ENCODE results near the gene EXOC6B. TPM values are rescaled to one million over a fixed set of nuclear protein-coding genes. Genes with fewer than 3 reads are reported as not detected.

Gene EXOC6B
- total RNA-seq, 3 donors from 2014 or later = 32.2 to 49.2 (median 37.0) TPM

GRCh38 chr2:72332720-72333119 lies 493.1 kb downstream of the EXOC6B start:
- H3K27ac ChIP-seq = no peak overlapping the region
- intact Hi-C loops (cut with DNase I; ENCODE audit: low total_unique reads) = no loop called here
- no peak overlapping the region for H3K4me3 ChIP-seq
- H3K27me3 ChIP-seq = no peaks in the 10 kb centered on the region
- TF ChIP-seq POLR2AphosphoS5 (IDR thresholded peaks at IDR 0.05) = no peak
- no peak for TF ChIP-seq POLR2A (IDR thresholded peaks at IDR 0.05)
- no peak for TF ChIP-seq CTCF (IDR thresholded peaks at IDR 0.05)
- H3K36me3 ChIP-seq = no peaks in the 10 kb centered on the region
- no peaks in the 10 kb centered on the region for H3K9me3 ChIP-seq
- DNase-seq (ENCODE audit: low spot score in 2 of 2) = no peak
- no peaks in the 10 kb centered on the region for H3K4me1 ChIP-seq

DNA sequence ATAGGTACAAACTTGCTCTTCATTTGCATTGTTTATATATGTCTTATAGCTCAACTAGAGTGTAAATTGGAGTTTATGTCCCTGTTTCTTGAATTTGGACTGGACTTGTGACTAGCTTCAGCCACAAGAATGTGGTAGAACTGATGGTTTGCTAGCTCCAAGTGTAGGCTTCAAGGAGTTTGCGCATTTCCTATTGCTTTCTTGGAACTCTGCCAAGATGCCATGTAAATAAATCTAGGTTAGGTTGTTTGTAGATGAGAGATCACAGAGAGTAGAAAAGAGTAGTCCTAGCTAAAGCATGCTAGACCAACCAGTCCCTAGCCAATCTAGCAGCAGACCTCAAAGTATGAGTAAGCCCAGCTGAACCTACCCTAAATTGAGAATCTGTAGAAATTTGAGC lies 495.2 kb downstream of the EXOC6B start:
- Histone ChIP-seq H3K4me3 (no peak overlapping the region), H3K9me3 (no peaks in the 10 kb centered on the region), H3K36me3 (no peaks in the 10 kb centered on the region), H3K4me1 (no peaks in the 10 kb centered on the region), H3K27ac (no peak overlapping the region), H3K27me3 (no peaks in the 10 kb centered on the region)
- TF ChIP-seq CTCF (IDR thresholded peaks at IDR 0.05) (no peak), POLR2AphosphoS5 (IDR thresholded peaks at IDR 0.05) (no peak), POLR2A (IDR thresholded peaks at IDR 0.05) (no peak)
- intact Hi-C loops (cut with DNase I; ENCODE audit: low total_unique reads) = no loop called here
- no peak for DNase-seq (ENCODE audit: low spot score in 2 of 2)

- Histone ChIP-seq H3K4me3 (no peak overlapping the region), H3K27ac (no peak overlapping the region), H3K4me1 (no peaks in the 10 kb centered on the region), H3K9me3 (no peaks in the 10 kb centered on the region), H3K36me3 (no peaks in the 10 kb centered on the region), H3K27me3 (no peaks in the 10 kb centered on the region)
- intact Hi-C loops (cut with DNase I; ENCODE audit: low total_unique reads) = no loop called here
- DNase-seq (ENCODE audit: low spot score in 2 of 2) = no peak
- no peak for TF ChIP-seq POLR2AphosphoS5 (IDR thresholded peaks at IDR 0.05)
Measured at GRCh38 chr2:72326759-72327158, 499.1 kb downstream of the EXOC6B start.

DNA sequence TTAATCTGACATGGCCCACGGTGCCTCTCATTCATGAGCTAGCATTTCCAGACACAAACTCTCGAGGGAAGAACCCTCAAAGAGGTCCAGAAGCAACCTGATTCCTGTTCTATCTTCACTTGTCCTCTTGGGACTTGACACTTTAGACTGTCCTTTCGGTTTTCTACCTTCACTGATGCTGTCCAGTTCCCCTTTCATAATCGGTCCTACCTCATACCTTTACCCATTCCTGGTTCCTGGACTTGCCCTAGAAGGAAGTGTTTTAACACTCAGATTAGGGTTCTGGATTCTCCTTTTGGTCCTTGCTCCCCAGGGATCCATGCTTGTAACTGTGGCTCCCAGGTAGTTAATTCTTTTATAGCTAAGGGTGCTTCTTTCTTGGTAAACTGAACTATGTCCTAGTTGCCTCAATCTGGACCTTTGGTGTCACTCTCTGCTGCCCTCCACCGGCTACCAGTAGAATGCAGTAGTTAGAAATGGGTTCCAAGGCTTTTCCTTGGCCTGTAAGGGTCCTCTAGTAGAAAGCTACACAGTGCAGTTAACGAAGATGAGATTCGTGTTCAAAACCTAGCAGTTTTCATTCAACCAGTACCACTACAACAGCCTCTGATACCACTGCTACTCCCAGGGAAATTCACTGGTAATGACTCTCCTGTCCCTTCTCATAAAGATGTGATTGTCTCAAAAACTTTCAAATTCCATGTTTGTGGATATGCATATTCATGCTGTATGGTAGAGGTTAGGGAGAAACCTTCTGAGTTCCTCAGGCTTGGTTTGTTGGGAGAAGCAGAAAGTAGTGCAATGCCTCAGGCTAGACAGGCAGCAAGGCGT lies 500.0 kb downstream of the EXOC6B start:
- DNase-seq (ENCODE audit: low spot score in 2 of 2) = no peak
- Histone ChIP-seq H3K36me3 (no peaks in the 10 kb centered on the region), H3K9me3 (no peaks in the 10 kb centered on the region), H3K27ac (no peak overlapping the region), H3K4me3 (no peak overlapping the region), H3K4me1 (no peaks in the 10 kb centered on the region), H3K27me3 (no peaks in the 10 kb centered on the region)
- intact Hi-C loops (cut with DNase I; ENCODE audit: low total_unique reads) = no loop called here
- TF ChIP-seq POLR2A (IDR thresholded peaks at IDR 0.05) = no peak
- peak in 1 of 3 donors; percentile 16 for TF ChIP-seq CTCF (IDR thresholded peaks at IDR 0.05)

- intact Hi-C loops (cut with DNase I; ENCODE audit: low total_unique reads) = no loop called here
- DNase-seq (ENCODE audit: low spot score in 2 of 2) = no peak
- no peak overlapping the region for H3K27ac ChIP-seq
- H3K27me3 ChIP-seq = no peaks in the 10 kb centered on the region
- no peak overlapping the region for H3K4me3 ChIP-seq
- TF ChIP-seq POLR2A (IDR thresholded peaks at IDR 0.05) = no peak
- no peaks in the 10 kb centered on the region for H3K9me3 ChIP-seq
- H3K4me1 ChIP-seq = no peaks in the 10 kb centered on the region
- no peaks in the 10 kb centered on the region for H3K36me3 ChIP-seq
Measured at GRCh38 chr2:72316774-72317173, 509.1 kb downstream of the EXOC6B start.

DNA sequence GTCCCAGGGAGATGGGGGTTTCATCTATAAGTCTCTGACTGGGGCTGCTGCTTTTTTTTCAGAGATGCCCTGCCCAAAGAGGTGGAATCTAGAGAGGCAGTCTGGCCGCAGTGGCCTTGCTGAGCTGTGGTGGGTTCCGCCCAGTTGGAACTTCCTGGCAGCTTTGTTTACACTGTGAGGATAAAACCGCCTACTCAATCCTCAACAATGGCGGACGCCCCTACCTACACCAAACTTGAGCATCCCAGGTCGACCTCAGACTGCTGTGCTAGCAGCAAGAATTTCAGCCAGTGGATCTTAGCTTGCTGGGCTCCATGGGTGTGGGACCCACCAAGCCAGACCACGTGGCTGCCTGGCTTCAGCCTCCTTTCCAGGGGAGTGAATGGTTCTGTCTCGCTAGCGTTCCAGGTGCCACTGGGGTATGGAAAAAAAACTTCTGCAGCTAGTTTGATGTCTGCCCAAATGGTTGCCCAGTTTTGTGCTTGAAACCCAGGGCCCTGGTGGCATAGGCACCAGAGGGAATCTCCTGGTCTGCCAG lies 525.6 kb downstream of the EXOC6B start:
- Histone ChIP-seq H3K36me3 (no peaks in the 10 kb centered on the region), H3K4me3 (no peak overlapping the region), H3K9me3 (no peaks in the 10 kb centered on the region), H3K4me1 (no peaks in the 10 kb centered on the region), H3K27ac (no peak overlapping the region), H3K27me3 (no peaks in the 10 kb centered on the region)
- TF ChIP-seq POLR2A (IDR thresholded peaks at IDR 0.05) (no peak), POLR2AphosphoS5 (IDR thresholded peaks at IDR 0.05) (no peak), CTCF (IDR thresholded peaks at IDR 0.05) (no peak)
- DNase-seq (ENCODE audit: low spot score in 2 of 2) = no peak
- intact Hi-C loops (cut with DNase I; ENCODE audit: low total_unique reads) = no loop called here
